Measurements from ENCODE around the gene PADI3. TPM values are rescaled to one million over a fixed set of nuclear protein-coding genes. Genes with fewer than 3 reads are reported as not detected.

Gene PADI3
- polyA plus RNA-seq, 2 of the 4 experiments (the other 2 are of a cell fraction), result 0.99 to 2.4 TPM

GRCh38 chr1:17328855-17329254 lies 80.0 kb downstream of the PADI3 start:
- Histone ChIP-seq H3K4me2 (no peak overlapping the region), H3K4me1 (no peaks in the 10 kb centered on the region), H3K4me3 (no peak overlapping the region), H3K27ac (no peak overlapping the region), H3K9me3 (no peaks in the 10 kb centered on the region)
- POLR2A ChIA-PET, result no interaction called here
- TF ChIP-seq SREBF2 (IDR thresholded peaks at IDR 0.05), result no peak
- DNase-seq (ENCODE audit: low read depth in 1 of 2, low spot score in 1 of 2) (no peak), ATAC-seq (no peak), FAIRE-seq (no peak)
- CTCF ChIA-PET, result interaction anchor here (1.2 to 3.6 kb wide), 2 partner anchors 7 to 203 kb away, joined by 3 to 12 read pairs; no protein-coding TSS in a partner anchor
- 68% methylated on average over 5 of the region's 5 CpGs for WGBS (ENCODE audit: missing lambda C conversion rate)

- Histone ChIP-seq H3K4me2 (no peak overlapping the region), H3K9me3 (no peaks in the 10 kb centered on the region), H3K27ac (no peak overlapping the region), H3K4me3 (no peak overlapping the region), H3K4me1 (no peaks in the 10 kb centered on the region)
- ATAC-seq (no peak), DNase-seq (ENCODE audit: low read depth in 1 of 2, low spot score in 1 of 2) (no peak), FAIRE-seq (no peak)
- 55% methylated on average over 4 of the region's 4 CpGs for WGBS (ENCODE audit: missing lambda C conversion rate)
- POLR2A ChIA-PET, result no interaction called here
- TF ChIP-seq RCOR1 (IDR thresholded peaks at IDR 0.05; ENCODE audit: low read depth, low read length) (no peak), USF2 (IDR thresholded peaks at IDR 0.05) (no peak), ZC3H11A (IDR thresholded peaks at IDR 0.05) (no peak), MYC (IDR thresholded peaks at IDR 0.05; ENCODE audit: borderline replicate concordance, low read length) (no peak), ELK1 (IDR thresholded peaks at IDR 0.05; ENCODE audit: low read depth, low read length) (no peak), CHD2 (IDR thresholded peaks at IDR 0.05; ENCODE audit: low read length, partially characterized antibody) (no peak), RFX5 (IDR thresholded peaks at IDR 0.05) (no peak), GATA3 (IDR thresholded peaks at IDR 0.05; ENCODE audit: borderline replicate concordance) (no peak)
- CTCF ChIA-PET, result interaction anchor here (1.2 kb wide), 1 partner anchor 204 kb away, joined by 3 read pairs; no protein-coding TSS in a partner anchor
These were observed 80.7 kb downstream of the PADI3 start for GRCh38 chr1:17329610-17330009.

- 42% methylated on average over 2 of the region's 7 CpGs for WGBS (ENCODE audit: missing lambda C conversion rate)
- POLR2A ChIA-PET, result no interaction called here
- Histone ChIP-seq H3K4me2 (no peak overlapping the region), H3K4me1 (no peaks in the 10 kb centered on the region), H3K27ac (no peak overlapping the region), H3K4me3 (no peak overlapping the region), H3K9me3 (no peaks in the 10 kb centered on the region)
- TF ChIP-seq USF2 (IDR thresholded peaks at IDR 0.05) (no peak), ZNF302 (CRISPR knock-in tag; IDR thresholded peaks at IDR 0.05) (no peak), HDAC2 (IDR thresholded peaks at IDR 0.05) (no peak), KDM5A (IDR thresholded peaks at IDR 0.05) (no peak)
- DNase-seq (ENCODE audit: low read depth in 1 of 2, low spot score in 1 of 2) (no peak), FAIRE-seq (no peak), ATAC-seq (no peak)
- CTCF ChIA-PET, result interaction anchor here (1.6 kb wide), 1 partner anchor 205 kb away, joined by 4 read pairs; no protein-coding TSS in a partner anchor
These were observed 82.0 kb downstream of the PADI3 start for GRCh38 chr1:17330856-17331255.

GRCh38 chr1:17333081-17333480 lies 84.2 kb downstream of the PADI3 start:
- 88% methylated on average over 8 of the region's 8 CpGs for WGBS (ENCODE audit: missing lambda C conversion rate)
- Histone ChIP-seq H3K9me3 (no peaks in the 10 kb centered on the region), H3K4me1 (no peaks in the 10 kb centered on the region), H3K4me2 (no peak overlapping the region), H3K4me3 (no peak overlapping the region), H3K27ac (no peak overlapping the region)
- no peak for FAIRE-seq
- ATAC-seq, result no peak
- ChIA-PET CTCF (interaction anchor here (1.2 to 8.0 kb wide), 5 partner anchors 55 to 208 kb away, joined by 3 to 52 read pairs (median 6); no protein-coding TSS in a partner anchor), POLR2A (no interaction called here)
- no peak for DNase-seq (ENCODE audit: low read depth in 1 of 2, low spot score in 1 of 2)
- TF ChIP-seq NR3C1 (IDR thresholded peaks at IDR 0.05), result no peak
- TF ChIP-seq JUN (IDR thresholded peaks at IDR 0.05), result no peak
- no peak for TF ChIP-seq ZFP36 (IDR thresholded peaks at IDR 0.05; ENCODE audit: borderline replicate concordance, partially characterized antibody)
- TF ChIP-seq HEYL (CRISPR knock-in tag; IDR thresholded peaks at IDR 0.05), result no peak
- TF ChIP-seq HDAC2 (IDR thresholded peaks at IDR 0.05), result no peak
- TF ChIP-seq EHF (CRISPR knock-in tag; IDR thresholded peaks at IDR 0.05), result no peak
- no peak for TF ChIP-seq ZC3H11A (IDR thresholded peaks at IDR 0.05)
- TF ChIP-seq FOXS1 (CRISPR knock-in tag; IDR thresholded peaks at IDR 0.05), result no peak
- no peak for TF ChIP-seq ATOH8 (CRISPR knock-in tag; IDR thresholded peaks at IDR 0.05; ENCODE audit: low read depth)
- no peak for TF ChIP-seq FOSL2 (IDR thresholded peaks at IDR 0.05)
- TF ChIP-seq FOSL2 (CRISPR knock-in tag; IDR thresholded peaks at IDR 0.05), result no peak
- TF ChIP-seq ELK1 (IDR thresholded peaks at IDR 0.05; ENCODE audit: low read depth, low read length), result no peak
- no peak for TF ChIP-seq MYC (IDR thresholded peaks at IDR 0.05; ENCODE audit: borderline replicate concordance, low read length)
- no peak for TF ChIP-seq RAD21 (conservative IDR thresholded peaks at IDR 0.05 in 1 of 2, IDR thresholded peaks at IDR 0.05 in 1 of 2)
- TF ChIP-seq MAZ (IDR thresholded peaks at IDR 0.05; ENCODE audit: borderline replicate concordance, low read depth, low read length), result no peak
- TF ChIP-seq CHD4 (IDR thresholded peaks at IDR 0.05; ENCODE audit: borderline replicate concordance), result no peak
- TF ChIP-seq MAX (IDR thresholded peaks at IDR 0.05), result no peak

All from A549 (cell line).